Lower leg skin (tissue), 3 donors: Measurements from ENCODE around the gene FGG.

Source experiments
- CTCF ChIP-seq, 3 donors: fragments of 450-650 bp; IDR thresholded peaks; one replicate each; pipeline ENCODE4 v1.5.1; 2016; ENCODE audit warnings: antibody characterized with exemption in 3 of 3, mild to moderate bottlenecking in 3 of 3, moderate library complexity in 2 of 3
- POLR2A ChIP-seq, 2 donors: fragments of 450-650 bp; IDR thresholded peaks; one replicate each; pipeline ENCODE4 v1.6.1; 2016 to 2017; ENCODE audit warnings: antibody characterized with exemption in 2 of 2, mild to moderate bottlenecking in 1 of 2, moderate library complexity in 1 of 2

GRCh38 chr4:154625971-154626370 lies 13.5 kb upstream of the FGG start:
- TF ChIP-seq CTCF (IDR thresholded peaks at IDR 0.05) (no peak), POLR2A (IDR thresholded peaks at IDR 0.05) (no peak)
